ENCODE measurements around the gene SMKR1. TPM values are rescaled to one million over a fixed set of nuclear protein-coding genes. Genes with fewer than 3 reads are reported as not detected.

The SMKR1 gene
- total and polyA plus RNA-seq, 2 of the 8 experiments (the other 6 are each of a cell fraction or from before 2014, with no cell fraction given): 0.39 to 1.6 TPM

DNA sequence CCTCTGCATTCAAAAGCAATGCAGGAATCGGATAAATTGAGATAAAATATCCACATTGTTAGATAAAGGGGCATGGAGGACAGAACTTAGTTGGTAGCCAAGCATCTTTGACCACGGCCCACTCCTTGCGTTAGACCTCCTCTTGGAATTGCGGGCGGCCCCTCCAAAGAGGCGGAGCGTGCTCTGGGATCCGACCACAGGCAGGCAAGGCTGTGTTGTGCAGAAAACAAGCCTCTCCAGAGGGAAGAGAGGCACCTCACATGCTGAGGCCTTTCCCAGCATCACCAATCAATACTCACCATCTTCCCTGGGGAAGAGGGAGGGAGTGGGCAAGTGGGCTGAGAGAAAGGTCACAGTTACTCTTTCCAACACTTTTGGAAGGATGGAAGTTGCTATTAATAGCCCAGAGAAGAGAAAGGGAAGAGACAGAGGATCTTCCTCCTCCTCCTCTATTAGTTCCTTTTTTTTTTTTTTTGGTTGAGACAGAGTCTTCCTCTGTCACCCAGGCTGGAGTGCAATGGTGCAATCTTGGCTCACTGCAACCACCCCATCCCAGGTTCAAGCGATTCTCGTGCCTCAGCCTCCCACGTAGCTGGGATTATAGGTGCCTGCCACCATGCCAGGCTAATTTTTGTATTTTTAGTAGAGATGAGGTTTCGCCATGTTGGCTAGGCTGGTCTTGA, 59.5 kb downstream of the SMKR1 start (continued):
- TF ChIP-seq BRCA1 (IDR thresholded peaks at IDR 0.05; ENCODE audit: low read depth, low read length): no peak
- no peak for TF ChIP-seq RNF2 (IDR thresholded peaks at IDR 0.05; ENCODE audit: borderline replicate concordance, low read depth, low read length, missing control alignments, poor library complexity, severe bottlenecking)
- TF ChIP-seq EP300 (IDR thresholded peaks at IDR 0.05; ENCODE audit: borderline replicate concordance in 1 of 2, low read depth in 2 of 2, low read length in 2 of 2): no peak
- TF ChIP-seq CBX5 (IDR thresholded peaks at IDR 0.05; ENCODE audit: low read depth, low read length): no peak
- TF ChIP-seq PHF8 (conservative IDR thresholded peaks at IDR 0.05; ENCODE audit: low read depth, low read length): no peak
- TF ChIP-seq NANOG (IDR thresholded peaks at IDR 0.05; ENCODE audit: insufficient read depth, low read depth, low read length, poor library complexity, severe bottlenecking): no peak
- TF ChIP-seq EZH2 (IDR thresholded peaks at IDR 0.05; ENCODE audit: low read depth, low read length, severe bottlenecking): no peak
- TF ChIP-seq JUND (IDR thresholded peaks at IDR 0.05; ENCODE audit: low read length): no peak

Small RNA genes lying within 50 kb of the gene (small RNA-seq; reads per million reads assigned to genes)
- not detected for gene RNU1-72P (ENCODE audit: insufficient read depth)
- gene SNRPGP3 (ENCODE audit: insufficient read depth): not detected

Other genes with a start within 250 kb of the SMKR1 start
- gene STRIP2, start 68.1 kb upstream of the SMKR1 start, total RNA-seq (2021; fragmentation: NEBNext Ultra II Directional; extraction: Animal tissue kit (Norgen Biotek cat#: 25700)): 7.9 and 8.2 TPM in 2 replicates
- 4.5 and 5.3 TPM in 2 replicates for gene STRIP2, start 68.1 kb upstream of the SMKR1 start, polyA plus RNA-seq (2011; rRNA removed)
- 16.7 and 21.4 TPM in 2 replicates for gene NRF1, start 109.2 kb downstream of the SMKR1 start, total RNA-seq (2021; fragmentation: NEBNext Ultra II Directional; extraction: Animal tissue kit (Norgen Biotek cat#: 25700))
- gene NRF1, start 109.2 kb downstream of the SMKR1 start, polyA plus RNA-seq (2011; rRNA removed): 17.7 and 18.2 TPM in 2 replicates